NB4 (cell line): ENCODE data around the gene ZNF735.

Experiments used
- MAX ChIP-seq: IDR thresholded peaks from 2 replicates; pipeline ENCODE4 v1.6.1; 2011; ENCODE audit warnings: low read depth, low read length
- MYC ChIP-seq: IDR thresholded peaks from 2 replicates; pipeline ENCODE4 v1.6.1; 2011; ENCODE audit warnings: low read depth, low read length
- POLR2A ChIP-seq: IDR thresholded peaks from 2 replicates; pipeline ENCODE4 v1.6.1; 2011; ENCODE audit warnings: mild to moderate bottlenecking; ENCODE audit not compliant: insufficient read length; ENCODE audit errors: extremely low read depth
- TF ChIP-seq, protein P1 (sequence below): IDR thresholded peaks from one replicate; pipeline ENCODE4 v1.5.1; 2012; ENCODE audit warnings: low read depth, low read length

DNA sequence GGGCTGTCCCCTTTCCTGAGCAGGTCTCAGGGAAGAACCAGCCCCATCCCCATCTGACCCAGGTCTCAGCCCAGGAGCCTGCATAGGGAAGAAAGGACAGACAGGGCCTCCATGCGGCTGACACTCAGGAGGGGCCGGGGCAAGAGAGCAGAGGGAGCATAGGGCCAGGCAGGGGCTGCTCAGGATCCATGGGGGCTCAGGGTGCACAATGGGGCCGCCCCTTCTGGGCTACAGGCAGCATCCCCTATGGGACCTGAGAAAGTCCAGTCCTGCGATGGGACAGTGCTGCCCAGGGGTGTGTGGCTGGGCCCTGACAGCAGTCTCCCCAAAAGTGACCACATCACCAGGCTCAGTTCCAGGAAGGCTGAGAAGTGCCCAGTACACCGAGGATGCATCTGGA is 32.7 kb upstream of the ZNF735 start:
- TF ChIP-seq, protein P1, sequence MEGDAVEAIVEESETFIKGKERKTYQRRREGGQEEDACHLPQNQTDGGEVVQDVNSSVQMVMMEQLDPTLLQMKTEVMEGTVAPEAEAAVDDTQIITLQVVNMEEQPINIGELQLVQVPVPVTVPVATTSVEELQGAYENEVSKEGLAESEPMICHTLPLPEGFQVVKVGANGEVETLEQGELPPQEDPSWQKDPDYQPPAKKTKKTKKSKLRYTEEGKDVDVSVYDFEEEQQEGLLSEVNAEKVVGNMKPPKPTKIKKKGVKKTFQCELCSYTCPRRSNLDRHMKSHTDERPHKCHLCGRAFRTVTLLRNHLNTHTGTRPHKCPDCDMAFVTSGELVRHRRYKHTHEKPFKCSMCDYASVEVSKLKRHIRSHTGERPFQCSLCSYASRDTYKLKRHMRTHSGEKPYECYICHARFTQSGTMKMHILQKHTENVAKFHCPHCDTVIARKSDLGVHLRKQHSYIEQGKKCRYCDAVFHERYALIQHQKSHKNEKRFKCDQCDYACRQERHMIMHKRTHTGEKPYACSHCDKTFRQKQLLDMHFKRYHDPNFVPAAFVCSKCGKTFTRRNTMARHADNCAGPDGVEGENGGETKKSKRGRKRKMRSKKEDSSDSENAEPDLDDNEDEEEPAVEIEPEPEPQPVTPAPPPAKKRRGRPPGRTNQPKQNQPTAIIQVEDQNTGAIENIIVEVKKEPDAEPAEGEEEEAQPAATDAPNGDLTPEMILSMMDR, result no peak
- TF ChIP-seq POLR2A (no peak), MYC (no peak), MAX (no peak)
